CD4-positive, alpha-beta T cell treated with Interleukin-15 for 4 hours (primary cell): ENCODE measurements around the gene PLPP3.
"Not testable (repeated sequence)": the region's sequence is repeated elsewhere in the genome, so short reads cannot be mapped to it uniquely, and the experiment has no call there.

Experiments
- DNase-seq: peaks from one replicate; pipeline ENCODE4 v3.0.0-alpha.2; 2020; ENCODE audit warnings: low spot score

Gene PLPP3

GRCh38 chr1:56578963-56579875 lies at the start of gene PLPP3:
Gene PLPP3 (minus strand): TSS chr1:56579563. CDS start chr1:56579016, 547 bp downstream.
- DNase-seq, result no peak

GRCh38 chr1:56627636-56628039 lies 48.3 kb upstream of the PLPP3 start:
- DNase-seq, result no peak

GRCh38 chr1:56627019-56627635 lies 47.8 kb upstream of the PLPP3 start:
- DNase-seq, result no peak

- no peak for DNase-seq
Measured at GRCh38 chr1:56626546-56626945, 47.2 kb upstream of the PLPP3 start.

- DNase-seq, result no peak
Measured at GRCh38 chr1:56625819-56626440, 46.6 kb upstream of the PLPP3 start.

GRCh38 chr1:56617141-56617540 lies 37.8 kb upstream of the PLPP3 start:
- no peak for DNase-seq

GRCh38 chr1:56610770-56611169 lies 31.4 kb upstream of the PLPP3 start:
- not testable (repeated sequence) for DNase-seq

GRCh38 chr1:56610097-56610496 lies 30.7 kb upstream of the PLPP3 start:
- not testable (repeated sequence) for DNase-seq

GRCh38 chr1:56595397-56596191 lies 16.2 kb upstream of the PLPP3 start:
- DNase-seq, result not testable (repeated sequence)

- DNase-seq, result no peak
Measured at GRCh38 chr1:56591909-56592308, 12.5 kb upstream of the PLPP3 start.

- DNase-seq, result no peak
Measured at GRCh38 chr1:56590520-56591011, 11.2 kb upstream of the PLPP3 start.

GRCh38 chr1:56589369-56589768 lies 10.0 kb upstream of the PLPP3 start:
- no peak for DNase-seq

- DNase-seq, result no peak
Measured at GRCh38 chr1:56586502-56586901, 7.1 kb upstream of the PLPP3 start.

GRCh38 chr1:56585985-56586384 lies 6.6 kb upstream of the PLPP3 start:
- DNase-seq, result no peak

- DNase-seq, result no peak
Measured at GRCh38 chr1:56584910-56585528, 5.7 kb upstream of the PLPP3 start.

- DNase-seq, result no peak
Measured at GRCh38 chr1:56583957-56584468, 4.7 kb upstream of the PLPP3 start.

GRCh38 chr1:56580771-56581170 lies 1.4 kb upstream of the PLPP3 start:
- DNase-seq, result no peak

GRCh38 chr1:56578138-56578962 lies 1.0 kb downstream of the PLPP3 start:
- no peak for DNase-seq

GRCh38 chr1:56577406-56578137 lies 1.8 kb downstream of the PLPP3 start:
- no peak for DNase-seq
